ENCODE measurements around the gene MS4A18.

MS4A18 gene

GRCh38 chr11:60786811-60787567, 62.5 kb downstream of the MS4A18 start:
- no peak for DNase-seq (ENCODE audit: low spot score)

- DNase-seq (ENCODE audit: low spot score) = no peak
These were observed 64.0 kb downstream of the MS4A18 start for GRCh38 chr11:60788401-60789125.

- no peak for DNase-seq (ENCODE audit: low spot score)
These were observed 66.2 kb downstream of the MS4A18 start for GRCh38 chr11:60790726-60791125.

- no peak for DNase-seq (ENCODE audit: low spot score)
These were observed 66.8 kb downstream of the MS4A18 start for GRCh38 chr11:60791153-60791933.

GRCh38 chr11:60792521-60792920, 68.0 kb downstream of the MS4A18 start:
- DNase-seq (ENCODE audit: low spot score) = no peak
